Mucosa of stomach (tissue), 1 donor: Measurements from ENCODE around the gene RPS6KA6.

Experiments used
- H3K27me3 ChIP-seq: one replicate; pipeline ENCODE4 v1.7.0; 2013; ENCODE audit warnings: mild to moderate bottlenecking, low read length; ENCODE audit not compliant: control insufficient read depth, insufficient read depth
- H3K36me3 ChIP-seq: one replicate; pipeline ENCODE4 v1.7.0; 2013; ENCODE audit warnings: low read length; ENCODE audit not compliant: control insufficient read depth, insufficient read depth
- H3K4me1 ChIP-seq: one replicate; pipeline ENCODE4 v1.7.0; 2013; ENCODE audit warnings: mild to moderate bottlenecking, low read length; ENCODE audit not compliant: control insufficient read depth, insufficient read depth
- H3K4me3 ChIP-seq: one replicate; pipeline ENCODE4 v1.7.0; 2013; ENCODE audit warnings: low read length
- H3K9ac ChIP-seq: one replicate; pipeline ENCODE4 v1.7.0; 2013; ENCODE audit warnings: mild to moderate bottlenecking, low read length, moderate library complexity
- H3K9me3 ChIP-seq: one replicate; pipeline ENCODE4 v1.7.0; 2013; ENCODE audit warnings: mild to moderate bottlenecking, low read length, moderate library complexity; ENCODE audit not compliant: control insufficient read depth
- donor health status: Pancreatic carcinoma.

The RPS6KA6 gene

GRCh38 chrX:84161641-84162040 lies 26.4 kb downstream of the RPS6KA6 start:
- Histone ChIP-seq H3K9me3 (no peaks in the 10 kb centered on the region), H3K4me3 (no peak overlapping the region), H3K9ac (no peak overlapping the region), H3K4me1 (no peaks in the 10 kb centered on the region), H3K27me3 (no peaks in the 10 kb centered on the region), H3K36me3 (no peaks in the 10 kb centered on the region)

- Histone ChIP-seq H3K9me3 (no peaks in the 10 kb centered on the region), H3K9ac (no peak overlapping the region), H3K27me3 (no peaks in the 10 kb centered on the region), H3K4me3 (no peak overlapping the region), H3K36me3 (no peaks in the 10 kb centered on the region), H3K4me1 (no peaks in the 10 kb centered on the region)
Measured at GRCh38 chrX:84160736-84161135, 27.3 kb downstream of the RPS6KA6 start.

GRCh38 chrX:84156821-84157220 lies 31.2 kb downstream of the RPS6KA6 start:
- H3K27me3 ChIP-seq: no peaks in the 10 kb centered on the region
- H3K9ac ChIP-seq: no peak overlapping the region
- no peaks in the 10 kb centered on the region for H3K36me3 ChIP-seq

GRCh38 chrX:84155938-84156337 lies 32.1 kb downstream of the RPS6KA6 start:
- Histone ChIP-seq H3K4me3 (no peak overlapping the region), H3K36me3 (no peaks in the 10 kb centered on the region), H3K9me3 (no peaks in the 10 kb centered on the region), H3K9ac (no peak overlapping the region), H3K4me1 (no peaks in the 10 kb centered on the region), H3K27me3 (no peaks in the 10 kb centered on the region)

More at GRCh38 chrX:84156821-84157220, 31.2 kb downstream of the RPS6KA6 start:
- no peak overlapping the region for H3K4me3 ChIP-seq
- no peaks in the 10 kb centered on the region for H3K9me3 ChIP-seq
- H3K4me1 ChIP-seq: no peaks in the 10 kb centered on the region

GRCh38 chrX:84153538-84153937 lies 34.5 kb downstream of the RPS6KA6 start:
- no peak overlapping the region for H3K4me3 ChIP-seq
- H3K9ac ChIP-seq: no peak overlapping the region
- no peaks in the 10 kb centered on the region for H3K4me1 ChIP-seq
- H3K9me3 ChIP-seq: no peaks in the 10 kb centered on the region
- no peaks in the 10 kb centered on the region for H3K36me3 ChIP-seq
- no peaks in the 10 kb centered on the region for H3K27me3 ChIP-seq

- no peaks in the 10 kb centered on the region for H3K27me3 ChIP-seq
- no peaks in the 10 kb centered on the region for H3K4me1 ChIP-seq
- no peak overlapping the region for H3K9ac ChIP-seq
- no peaks in the 10 kb centered on the region for H3K36me3 ChIP-seq
- H3K9me3 ChIP-seq: no peaks in the 10 kb centered on the region
- no peak overlapping the region for H3K4me3 ChIP-seq
Measured at GRCh38 chrX:84144991-84145390, 43.0 kb downstream of the RPS6KA6 start.

- Histone ChIP-seq H3K4me3 (no peak overlapping the region), H3K9me3 (no peaks in the 10 kb centered on the region), H3K9ac (no peak overlapping the region), H3K4me1 (no peaks in the 10 kb centered on the region), H3K36me3 (no peaks in the 10 kb centered on the region), H3K27me3 (no peaks in the 10 kb centered on the region)
Measured at GRCh38 chrX:84144281-84144680, 43.7 kb downstream of the RPS6KA6 start.

GRCh38 chrX:84133023-84133422 lies 55.0 kb downstream of the RPS6KA6 start:
- no peaks in the 10 kb centered on the region for H3K27me3 ChIP-seq
- no peak overlapping the region for H3K9ac ChIP-seq
- no peaks in the 10 kb centered on the region for H3K4me1 ChIP-seq
- no peak overlapping the region for H3K4me3 ChIP-seq
- no peaks in the 10 kb centered on the region for H3K9me3 ChIP-seq
- no peaks in the 10 kb centered on the region for H3K36me3 ChIP-seq

GRCh38 chrX:84123585-84123984 lies 64.4 kb downstream of the RPS6KA6 start:
- Histone ChIP-seq H3K9ac (no peak overlapping the region), H3K4me1 (no peaks in the 10 kb centered on the region), H3K27me3 (no peaks in the 10 kb centered on the region), H3K4me3 (no peak overlapping the region), H3K9me3 (no peaks in the 10 kb centered on the region), H3K36me3 (no peaks in the 10 kb centered on the region)

GRCh38 chrX:84118769-84119168 lies 69.2 kb downstream of the RPS6KA6 start:
- Histone ChIP-seq H3K9ac (no peak overlapping the region), H3K4me1 (no peaks in the 10 kb centered on the region), H3K27me3 (no peaks in the 10 kb centered on the region), H3K9me3 (no peaks in the 10 kb centered on the region), H3K36me3 (no peaks in the 10 kb centered on the region), H3K4me3 (no peak overlapping the region)

GRCh38 chrX:84118315-84118714 lies 69.7 kb downstream of the RPS6KA6 start:
- Histone ChIP-seq H3K4me3 (no peak overlapping the region), H3K9ac (no peak overlapping the region), H3K27me3 (no peaks in the 10 kb centered on the region), H3K4me1 (no peaks in the 10 kb centered on the region), H3K36me3 (no peaks in the 10 kb centered on the region), H3K9me3 (no peaks in the 10 kb centered on the region)

GRCh38 chrX:84108584-84108983 lies 79.4 kb downstream of the RPS6KA6 start:
- Histone ChIP-seq H3K4me1 (no peaks in the 10 kb centered on the region), H3K9me3 (no peaks in the 10 kb centered on the region), H3K36me3 (no peaks in the 10 kb centered on the region), H3K27me3 (no peaks in the 10 kb centered on the region), H3K9ac (no peak overlapping the region), H3K4me3 (no peak overlapping the region)

- no peaks in the 10 kb centered on the region for H3K9me3 ChIP-seq
- no peak overlapping the region for H3K4me3 ChIP-seq
- no peak overlapping the region for H3K9ac ChIP-seq
- no peaks in the 10 kb centered on the region for H3K27me3 ChIP-seq
- no peaks in the 10 kb centered on the region for H3K4me1 ChIP-seq
- no peaks in the 10 kb centered on the region for H3K36me3 ChIP-seq
Measured at GRCh38 chrX:84099120-84099519, 88.9 kb downstream of the RPS6KA6 start.
